IMR-90 (cell line): Measurements from ENCODE around the gene KRTAP10-6. TPM values are rescaled to one million over a fixed set of nuclear protein-coding genes. Genes with fewer than 3 reads are reported as not detected.

Experiments
- ATAC-seq: fragments of 200-7000 bp; cut with Tn5 transposase; 2 replicates; pipeline ENCODE4 v1.9.1; 2020; ENCODE audit warnings: low read depth, mild to moderate bottlenecking, moderate library complexity
- BruUV-seq: library from RNA; stranded (reverse); fragments of 400-500 nt; replicated peaks from 2 replicates; lab custom pipeline; 2021; lab: Mats Ljungman, UMichigan
- CTCF ChIA-PET: fragments of 300-600 bp; formaldehyde crosslinking; extraction: SDS; loops from one replicate; lab custom pipeline; 2021; ENCODE audit warnings: antibody characterized with exemption; lab: Yijun Ruan, JAX
- POLR2A ChIA-PET: fragments of 300-600 bp; sonication (Branson Sonifier 250); formaldehyde crosslinking; loops from one replicate; lab custom pipeline; 2022; ENCODE audit warnings: antibody characterized with exemption; ENCODE audit not compliant: unreplicated experiment; lab: Charles Lee
- DNase-seq: peaks from one replicate; pipeline ENCODE4 v3.0.0; 2013
- H2AFZ ChIP-seq: replicated peaks from 2 replicates; pipeline ENCODE3; 2013; ENCODE audit warnings: low read length, mild to moderate bottlenecking; ENCODE audit not compliant: poor library complexity
- H2AK5ac ChIP-seq: 2 replicates; pipeline ENCODE4 v1.6.1; 2013; ENCODE audit warnings: low read depth, low read length, inconsistent platforms
- H2AK9ac ChIP-seq: replicated peaks from 2 replicates; pipeline ENCODE3; 2013; ENCODE audit warnings: mild to moderate bottlenecking, low read depth, low read length, moderate library complexity; ENCODE audit not compliant: poor library complexity
- H2BK120ac ChIP-seq: 2 replicates; pipeline ENCODE4 v1.6.1; 2013; ENCODE audit warnings: low read depth, low read length, inconsistent platforms
- H2BK15ac ChIP-seq: 3 replicates; pipeline ENCODE4 v1.6.1; 2013; ENCODE audit warnings: low read depth, low read length, inconsistent platforms
- H2BK20ac ChIP-seq: 2 replicates; pipeline ENCODE4 v1.6.1; 2013; ENCODE audit warnings: low read depth, mild to moderate bottlenecking, inconsistent platforms, low read length, moderate library complexity
- H2BK5ac ChIP-seq: 2 replicates; pipeline ENCODE4 v1.6.1; 2013; ENCODE audit warnings: mild to moderate bottlenecking, low read depth, low read length, inconsistent platforms; ENCODE audit not compliant: poor library complexity, severe bottlenecking
- H3K14ac ChIP-seq: replicated peaks from 2 replicates; pipeline ENCODE4 v1.6.1; 2013; ENCODE audit warnings: low read depth, low read length, inconsistent platforms
- H3K18ac ChIP-seq: 2 replicates; pipeline ENCODE4 v1.6.1; 2013; ENCODE audit warnings: low read depth, low read length, control low read depth
- H3K23ac ChIP-seq: 2 replicates; pipeline ENCODE4 v1.6.1; 2013; ENCODE audit warnings: low read depth, low read length, inconsistent platforms
- H3K27ac ChIP-seq: 2 replicates; pipeline ENCODE4 v1.5.1; 2013; ENCODE audit warnings: mild to moderate bottlenecking, control low read depth, low read length; ENCODE audit not compliant: insufficient read depth
- H3K27me3 ChIP-seq: 2 replicates; pipeline ENCODE4 v1.6.1; 2013; ENCODE audit warnings: low read length; ENCODE audit not compliant: control insufficient read depth, insufficient read depth
- H3K36me3 ChIP-seq: 2 replicates; pipeline ENCODE4 v1.6.1; 2013; ENCODE audit warnings: low read length, mixed read lengths; ENCODE audit not compliant: control insufficient read depth, insufficient read depth
- H3K4ac ChIP-seq: 2 replicates; pipeline ENCODE4 v1.6.1; 2013; ENCODE audit warnings: low read depth, low read length, inconsistent platforms
- H3K4me1 ChIP-seq: 2 replicates; pipeline ENCODE4 v1.6.1; 2013; ENCODE audit warnings: low read length, mixed read lengths; ENCODE audit not compliant: control insufficient read depth, insufficient read depth
- H3K4me2 ChIP-seq: 2 replicates; pipeline ENCODE4 v1.6.1; 2013; ENCODE audit warnings: low read depth, mild to moderate bottlenecking, control low read depth, low read length, moderate library complexity
- H3K4me3 ChIP-seq: 2 replicates; pipeline ENCODE4 v1.5.1; 2013; ENCODE audit warnings: low read depth, mild to moderate bottlenecking, control low read depth, low read length, moderate library complexity; ENCODE audit not compliant: insufficient read depth
- H3K56ac ChIP-seq: 2 replicates; pipeline ENCODE4 v1.6.1; 2013; ENCODE audit warnings: low read length, inconsistent platforms; ENCODE audit not compliant: insufficient read depth; ENCODE audit errors: extremely low read depth
- H3K79me1 ChIP-seq, 2 experiments: 2 replicates each; pipeline ENCODE4 v1.6.1; 2013; ENCODE audit warnings: low read length in 2 of 2, inconsistent platforms in 1 of 2, low read depth in 1 of 2
- H3K9ac ChIP-seq: 2 replicates; pipeline ENCODE4 v1.6.1; 2013; ENCODE audit warnings: low read depth, low read length, control low read depth
- H3K9me1 ChIP-seq: 2 replicates; pipeline ENCODE4 v1.6.1; 2013; ENCODE audit warnings: low read length, inconsistent platforms; ENCODE audit not compliant: insufficient read depth
- H3K9me3 ChIP-seq: 2 replicates; pipeline ENCODE4 v1.6.1; 2013; ENCODE audit warnings: low read length; ENCODE audit not compliant: control insufficient read depth, insufficient read depth
- H4K20me1 ChIP-seq: 2 replicates; pipeline ENCODE4 v1.6.1; 2013; ENCODE audit warnings: low read length, inconsistent platforms; ENCODE audit not compliant: insufficient read depth
- H4K5ac ChIP-seq: 2 replicates; pipeline ENCODE4 v1.6.1; 2013; ENCODE audit warnings: mild to moderate bottlenecking, low read depth, low read length, control low read depth
- H4K8ac ChIP-seq, 2 experiments: 2 replicates each; pipeline ENCODE4 v1.6.1; 2013; ENCODE audit warnings: low read depth in 2 of 2, low read length in 2 of 2, control low read depth in 1 of 2, inconsistent platforms in 1 of 2
- H4K91ac ChIP-seq: 2 replicates; pipeline ENCODE4 v1.6.1; 2013; ENCODE audit warnings: low read depth, low read length, inconsistent platforms; ENCODE audit not compliant: insufficient read depth
- MAFK ChIP-seq: IDR thresholded peaks from 2 replicates; pipeline ENCODE4 v1.6.1; 2012; ENCODE audit warnings: low read depth, low read length, improper control_type of control experiment
- RAD21 ChIP-seq: IDR thresholded peaks from 2 replicates; pipeline ENCODE4 v1.6.1; 2012; ENCODE audit warnings: low read length, improper control_type of control experiment
- WGBS, 2 experiments: methylation state at CpG; one replicate each; pipeline versions ENCODE4 v1.1.5 to v1.1.7; 2013; ENCODE audit warnings: missing lambda C conversion rate in 2 of 2; ENCODE audit not compliant: insufficient read length in 1 of 2; ENCODE audit errors: extremely low coverage in 2 of 2; 5-methylcytosine and 5-hydroxymethylcytosine counted together
- dilution Hi-C: fragments of 300-500 bp; cut with HindIII; formaldehyde crosslinking; loops from one replicate; pipeline ENCODE4 v1.14.3; 2018; ENCODE audit warnings: low sequenced_read_pairs; ENCODE audit not compliant: unreplicated experiment
- in situ Hi-C: fragments of 300-500 bp; cut with MboI; formaldehyde crosslinking; loops from 3 replicates; pipeline ENCODE4 v1.14.3; 2019; ENCODE audit warnings: low sequenced_read_pairs, inconsistent platforms, mixed read lengths
- intact Hi-C: fragments of 100-400 bp; cut with micrococcal nuclease; formaldehyde crosslinking; loops from 2 replicates; pipeline ENCODE4 v1.10.0; 2022
- polyA plus RNA-seq, 3 experiments: library from polyadenylated mRNA; depleted of rRNA; stranded (reverse); fragments of >200 nt; gene quantifications; 2 replicates each; pipeline ENCODE4 v1.2.3, GENCODE V29; 2012; ENCODE audit warnings: low replicate concordance in 1 of 3
- total RNA-seq: library from RNA; depleted of rRNA; stranded (reverse); fragments of >200 nt; gene quantifications from 2 replicates; pipeline ENCODE4 v1.2.3, GENCODE V29; 2012
- TF ChIP-seq, protein P1 (sequence below): fragments of 150-350 bp; IDR thresholded peaks from 2 replicates; pipeline ENCODE4 v1.6.1; 2017; ENCODE audit warnings: mild to moderate bottlenecking, antibody characterized with exemption, low read length, low read depth

KRTAP10-6 gene
- total and polyA plus RNA-seq, 2 of the 4 experiments (the other 2 are of a cell fraction) = not detected

DNA sequence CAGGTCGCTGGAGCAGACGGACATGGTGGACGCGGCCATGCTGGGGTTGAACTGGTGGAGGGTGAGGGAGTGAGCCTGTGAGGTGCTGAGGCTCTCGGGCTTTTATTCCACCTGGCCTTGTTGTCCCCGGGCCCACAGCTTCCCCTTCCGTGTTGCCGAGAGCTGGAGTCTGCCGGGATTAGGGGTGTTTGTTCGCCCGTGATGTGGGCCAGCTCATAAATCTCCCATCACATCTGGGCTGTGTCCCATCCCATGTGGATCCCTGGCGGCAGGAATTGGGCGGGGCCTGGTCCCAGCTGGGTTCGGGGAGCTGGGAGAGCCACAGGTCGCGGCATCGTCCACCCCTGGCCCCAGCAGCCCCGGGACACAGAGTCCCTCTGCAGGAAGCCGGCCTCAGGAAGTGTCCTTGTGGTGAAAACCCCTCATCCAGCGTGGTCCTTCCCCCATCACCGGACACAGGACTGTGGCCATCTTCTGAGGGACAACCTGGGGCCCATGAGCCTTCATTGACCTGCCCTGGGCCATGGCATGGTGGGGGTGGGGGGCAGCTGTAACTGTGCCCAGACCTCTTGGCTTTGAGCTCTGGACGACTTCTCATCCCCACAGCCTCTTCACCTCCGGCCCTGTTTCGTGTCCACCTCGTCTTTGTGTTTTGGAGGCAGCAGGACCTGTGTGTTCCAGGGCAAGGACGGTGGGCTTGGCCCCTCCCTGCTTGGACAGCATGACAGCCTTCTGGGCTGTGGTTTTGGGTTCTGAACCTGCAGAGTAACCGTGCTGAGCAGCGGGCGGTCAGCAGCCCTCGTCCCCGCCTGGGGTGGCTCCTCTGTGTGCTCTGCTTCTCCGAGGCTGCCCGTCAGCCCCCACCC is at the start of gene KRTAP10-6 (continued):
- TF ChIP-seq, protein P1, sequence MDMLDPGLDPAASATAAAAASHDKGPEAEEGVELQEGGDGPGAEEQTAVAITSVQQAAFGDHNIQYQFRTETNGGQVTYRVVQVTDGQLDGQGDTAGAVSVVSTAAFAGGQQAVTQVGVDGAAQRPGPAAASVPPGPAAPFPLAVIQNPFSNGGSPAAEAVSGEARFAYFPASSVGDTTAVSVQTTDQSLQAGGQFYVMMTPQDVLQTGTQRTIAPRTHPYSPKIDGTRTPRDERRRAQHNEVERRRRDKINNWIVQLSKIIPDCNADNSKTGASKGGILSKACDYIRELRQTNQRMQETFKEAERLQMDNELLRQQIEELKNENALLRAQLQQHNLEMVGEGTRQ = no peak
- no peak for TF ChIP-seq RAD21

DNA sequence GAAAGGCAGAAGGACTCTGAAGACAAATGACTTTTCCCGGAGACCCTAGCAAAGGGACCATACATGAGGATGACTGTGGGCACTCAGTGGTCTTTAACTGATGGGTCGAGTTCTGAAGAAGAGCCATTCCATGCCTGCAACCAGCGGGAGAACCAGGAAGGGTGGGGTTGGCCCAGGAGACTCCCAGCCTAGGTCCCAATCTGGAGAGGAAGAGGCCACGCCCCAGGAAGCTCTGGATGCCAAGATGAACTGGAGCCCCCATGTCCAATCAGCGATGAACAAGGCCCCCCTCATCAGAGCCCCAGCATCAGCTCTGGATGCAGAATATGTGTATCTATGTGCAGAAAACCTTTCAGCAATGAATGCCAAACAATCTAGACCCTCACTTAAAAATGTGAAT is 48.5 kb upstream of the KRTAP10-6 start:
- in situ Hi-C loops (no loop called here), intact Hi-C loops (no loop called here), dilution Hi-C loops (no loop called here)
- ATAC-seq (no peak), DNase-seq (no peak)
- H2AFZ ChIP-seq = no peak overlapping the region
- POLR2A ChIA-PET = no interaction called here
- H4K20me1 ChIP-seq = no peaks in the 10 kb centered on the region
- peaks cover 10% of the 10 kb centered on the region for H3K9me3 ChIP-seq
- no peak overlapping the region for H2AK5ac ChIP-seq
- BruUV-seq = no TSS peak
- H3K56ac ChIP-seq = no peak overlapping the region
- no peak overlapping the region for H2BK5ac ChIP-seq
- no peak for TF ChIP-seq MAFK
- H3K9ac ChIP-seq = no peak overlapping the region
- H2BK15ac ChIP-seq = no peak overlapping the region
- no peak overlapping the region for H3K4ac ChIP-seq
- no peaks in the 10 kb centered on the region for H3K36me3 ChIP-seq
- H3K79me1 ChIP-seq = no peaks in the 10 kb centered on the region
- no peak overlapping the region for H2AK9ac ChIP-seq
- no peak overlapping the region for H2BK120ac ChIP-seq
- H4K91ac ChIP-seq = no peak overlapping the region
- CTCF ChIA-PET = no interaction called here
- H3K18ac ChIP-seq = no peak overlapping the region
- H3K4me3 ChIP-seq = no peak overlapping the region
- H2BK20ac ChIP-seq = no peak overlapping the region
- H4K5ac ChIP-seq = no peak overlapping the region
- no peaks in the 10 kb centered on the region; the same call in 1 of the 2 replicates for H3K27me3 ChIP-seq
- H4K8ac ChIP-seq = no peak overlapping the region
- H3K23ac ChIP-seq = no peak overlapping the region
- no peak overlapping the region for H3K27ac ChIP-seq
- H3K4me1 ChIP-seq = no peaks in the 10 kb centered on the region
- no peak overlapping the region for H3K14ac ChIP-seq
- H3K4me2 ChIP-seq = no peak overlapping the region
- 83% methylated on average over 2 of the region's 5 CpGs; no CpG with 5 or more reads in 1 of the 2 experiments for WGBS, 2 experiments
- no peaks in the 10 kb centered on the region for H3K9me1 ChIP-seq
